ENCODE measurements around the gene NCKAP5. TPM values are rescaled to one million over a fixed set of nuclear protein-coding genes. Genes with fewer than 3 reads are reported as not detected.

The NCKAP5 gene
- total RNA-seq, 1 donor from 2014 or later = 7.7 TPM

GRCh38 chr2:133438848-133439564, 129.3 kb downstream of the NCKAP5 start:
- peaks cover 6% of the 10 kb centered on the region for H3K27me3 Mint-ChIP-seq
- no peak overlapping the region for H3K4me3 Mint-ChIP-seq
- H3K4me1 Mint-ChIP-seq (ENCODE audit: unreplicated experiment) = peaks cover 4% of the 10 kb centered on the region
- H3K36me3 Mint-ChIP-seq = no peaks in the 10 kb centered on the region
- H3K9me3 Mint-ChIP-seq = no peaks in the 10 kb centered on the region
- no peak overlapping the region for H3K27ac Mint-ChIP-seq
- no peak for DNase-seq (ENCODE audit: extremely low spot score, unreplicated experiment)
- no peak for TF ChIP-seq CTCF (conservative IDR thresholded peaks at IDR 0.05)

DNA sequence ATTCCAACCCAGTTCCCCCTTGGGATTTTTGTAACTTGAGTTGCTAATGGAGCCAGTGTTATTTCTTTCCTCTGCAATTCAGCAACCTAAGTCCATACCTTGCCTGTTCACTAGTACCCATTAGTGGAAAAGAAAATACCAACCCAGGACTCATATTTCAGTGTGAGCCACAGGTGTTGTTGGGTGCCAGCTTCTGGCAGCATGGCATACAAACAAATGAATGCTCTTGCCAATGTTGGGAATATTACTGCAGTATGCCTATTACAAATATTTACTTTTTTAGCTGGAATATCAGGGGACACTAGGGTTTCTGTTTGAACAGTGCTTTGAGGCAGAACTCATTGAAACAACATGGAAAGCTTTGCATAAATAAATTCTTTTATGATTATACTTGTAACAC, 130.2 kb downstream of the NCKAP5 start:
- H3K4me3 Mint-ChIP-seq = no peak overlapping the region
- DNase-seq (ENCODE audit: extremely low spot score, unreplicated experiment) = no peak
- H3K36me3 Mint-ChIP-seq = no peaks in the 10 kb centered on the region
- H3K27ac Mint-ChIP-seq = no peak overlapping the region
- no peaks in the 10 kb centered on the region for H3K9me3 Mint-ChIP-seq
- H3K27me3 Mint-ChIP-seq = peaks cover 3% of the 10 kb centered on the region
- no peak for TF ChIP-seq CTCF (conservative IDR thresholded peaks at IDR 0.05)
- H3K4me1 Mint-ChIP-seq (ENCODE audit: unreplicated experiment) = peaks cover 10% of the 10 kb centered on the region

- H3K27ac Mint-ChIP-seq = no peak overlapping the region
- DNase-seq (ENCODE audit: extremely low spot score, unreplicated experiment) = no peak
- no peak overlapping the region for H3K4me3 Mint-ChIP-seq
- TF ChIP-seq CTCF (conservative IDR thresholded peaks at IDR 0.05) = no peak
- H3K4me1 Mint-ChIP-seq (ENCODE audit: unreplicated experiment) = peaks cover 10% of the 10 kb centered on the region
- no peaks in the 10 kb centered on the region for H3K36me3 Mint-ChIP-seq
- H3K27me3 Mint-ChIP-seq = peaks cover 3% of the 10 kb centered on the region
- no peaks in the 10 kb centered on the region for H3K9me3 Mint-ChIP-seq
Observed at GRCh38 chr2:133437492-133437891, 130.8 kb downstream of the NCKAP5 start.

DNA sequence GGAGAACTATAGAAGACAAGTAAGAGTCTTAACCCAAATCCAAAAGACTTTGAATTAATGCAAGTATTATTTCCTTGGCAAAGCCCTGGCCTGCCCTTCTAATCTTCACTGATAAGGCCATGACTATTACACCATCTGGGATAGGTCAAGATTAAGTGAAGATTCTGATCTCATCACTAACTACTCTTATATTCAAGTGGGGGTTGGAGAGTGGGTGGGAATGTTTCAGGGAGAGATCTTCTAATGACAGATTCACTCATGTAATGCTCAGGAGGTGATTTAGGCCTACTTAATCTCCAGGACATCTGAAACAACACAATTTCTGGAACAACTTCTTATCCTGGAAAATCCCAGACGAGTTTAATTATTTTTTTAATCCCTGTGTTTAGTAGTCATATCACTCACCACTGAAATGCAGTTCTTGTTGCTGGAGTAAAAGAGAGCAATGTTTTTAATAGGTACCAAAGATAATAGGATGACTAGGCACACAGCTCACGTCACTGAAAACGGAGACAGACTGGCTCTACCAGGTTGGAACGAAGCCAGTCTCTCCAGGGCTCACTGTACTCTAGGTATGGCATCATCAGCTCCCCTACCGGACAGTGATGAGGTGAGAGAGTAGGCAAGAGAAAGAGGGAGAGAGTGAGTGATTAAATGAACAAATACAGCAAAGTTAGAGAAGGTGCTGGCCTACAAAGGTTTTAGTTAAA, 133.1 kb downstream of the NCKAP5 start:
- DNase-seq (ENCODE audit: extremely low spot score, unreplicated experiment) = no peak

More for the DNA sequence above, 133.1 kb downstream of the NCKAP5 start:
- Mint-ChIP-seq H3K27me3 (no peaks in the 10 kb centered on the region), H3K9me3 (no peaks in the 10 kb centered on the region), H3K27ac (no peak overlapping the region), H3K4me3 (no peak overlapping the region), H3K36me3 (no peaks in the 10 kb centered on the region), H3K4me1 (ENCODE audit: unreplicated experiment) (peaks cover 16% of the 10 kb centered on the region)
- no peak for TF ChIP-seq CTCF (conservative IDR thresholded peaks at IDR 0.05)
